Measurements from ENCODE around the gene CAND2. TPM values are rescaled to one million over a fixed set of nuclear protein-coding genes. Genes with fewer than 3 reads are reported as not detected.
"Not testable (repeated sequence)": the region's sequence is repeated elsewhere in the genome, so short reads cannot be mapped to it uniquely, and the experiment has no call there.

Gene CAND2
- total RNA-seq, 5 donors from 2014 or later (not counting 1 experiment from before 2014, with no cell fraction given) = 2.1 to 5.9 (median 3.2) TPM

GRCh38 chr3:12774619-12775018, 21.9 kb upstream of the CAND2 start:
- Mint-ChIP-seq H3K36me3 (no peaks in the 10 kb centered on the region), H3K9me3 (no peaks in the 10 kb centered on the region), H3K27ac (no peak overlapping the region), H3K4me1 (peaks cover 4 to 8% (median 7%) of the 10 kb centered on the region in 3 donors), H3K27me3 (peaks cover 4 to 15% of the 10 kb centered on the region in 2 donors), H3K4me3 (no peak overlapping the region)
- Histone ChIP-seq H3K27ac (ENCODE audit: low read length) (no peak overlapping the region), H3K9me3 (no peaks in the 10 kb centered on the region), H3K4me1 (ENCODE audit: control insufficient read depth in 1 of 2, extremely low read depth in 1 of 2, insufficient read depth in 2 of 2, low read length in 2 of 2) (no peaks in the 10 kb centered on the region), H3K36me3 (ENCODE audit: control insufficient read depth in 2 of 2, extremely low read depth in 1 of 2, insufficient read depth in 1 of 2, low read length in 1 of 2) (no peaks in the 10 kb centered on the region), H3K4me3 (ENCODE audit: control insufficient read depth in 1 of 2, extremely low read depth in 1 of 2, low read length in 1 of 2) (no peak overlapping the region), H3K27me3 (replicated peaks in 1 of 2; ENCODE audit: control insufficient read depth in 2 of 2, extremely low read depth in 1 of 2, insufficient read depth in 2 of 2, low read length in 1 of 2) (peaks cover 0 to 21% of the 10 kb centered on the region in 2 experiments)
- ATAC-seq (replicated peaks in 1 of 4) (no peak), DNase-seq (no peak)
- ChIA-PET CTCF (interaction anchor here in 1 of 2 donors (0.7 kb wide), 1 partner anchor 104 kb away, joined by 3 read pairs; no protein-coding TSS in a partner anchor), POLR2A (no interaction called here)
- 41% methylated on average over 4 of the region's 4 CpGs for WGBS (ENCODE audit: insufficient coverage)

GRCh38 chr3:12775226-12775625, 21.3 kb upstream of the CAND2 start:
- POLR2A ChIA-PET = no interaction called here
- CTCF ChIA-PET = no interaction called here

GRCh38 chr3:12775970-12776369, 20.5 kb upstream of the CAND2 start:
- H3K9me3 ChIP-seq; H3K4me3 Mint-ChIP-seq; CTCF ChIA-PET; DNase-seq; H3K27ac ChIP-seq (ENCODE audit: low read length); H3K27ac Mint-ChIP-seq; H3K4me1 ChIP-seq (ENCODE audit: control insufficient read depth in 1 of 2, extremely low read depth in 1 of 2, insufficient read depth in 2 of 2, low read length in 2 of 2); ATAC-seq (replicated peaks in 1 of 4); H3K9me3 Mint-ChIP-seq; H3K36me3 Mint-ChIP-seq; H3K4me1 Mint-ChIP-seq; H3K36me3 ChIP-seq (ENCODE audit: control insufficient read depth in 2 of 2, extremely low read depth in 1 of 2, insufficient read depth in 1 of 2, low read length in 1 of 2); H3K4me3 ChIP-seq (ENCODE audit: control insufficient read depth in 1 of 2, extremely low read depth in 1 of 2, low read length in 1 of 2); POLR2A ChIA-PET: not testable (repeated sequence)
- WGBS (ENCODE audit: insufficient coverage) = no CpG with 5 or more reads among the region's 6 CpGs
- peaks cover 0 to 21% of the 10 kb centered on the region in 2 experiments for H3K27me3 ChIP-seq (replicated peaks in 1 of 2; ENCODE audit: control insufficient read depth in 2 of 2, extremely low read depth in 1 of 2, insufficient read depth in 2 of 2, low read length in 1 of 2)
- H3K27me3 Mint-ChIP-seq = peaks cover 4 to 20% of the 10 kb centered on the region in 2 donors

More at GRCh38 chr3:12775226-12775625, 21.3 kb upstream of the CAND2 start:
- Histone ChIP-seq H3K9me3 (no peaks in the 10 kb centered on the region), H3K36me3 (ENCODE audit: control insufficient read depth in 2 of 2, extremely low read depth in 1 of 2, insufficient read depth in 1 of 2, low read length in 1 of 2) (no peaks in the 10 kb centered on the region), H3K4me3 (ENCODE audit: control insufficient read depth in 1 of 2, extremely low read depth in 1 of 2, low read length in 1 of 2) (no peak overlapping the region), H3K27me3 (replicated peaks in 1 of 2; ENCODE audit: control insufficient read depth in 2 of 2, extremely low read depth in 1 of 2, insufficient read depth in 2 of 2, low read length in 1 of 2) (peaks cover 0 to 21% of the 10 kb centered on the region in 2 experiments), H3K27ac (ENCODE audit: low read length) (no peak overlapping the region), H3K4me1 (ENCODE audit: control insufficient read depth in 1 of 2, extremely low read depth in 1 of 2, insufficient read depth in 2 of 2, low read length in 2 of 2) (no peaks in the 10 kb centered on the region)
- no peak overlapping the region for H3K4me3 Mint-ChIP-seq
- H3K27ac Mint-ChIP-seq = no peak overlapping the region
- peaks cover 4 to 15% of the 10 kb centered on the region in 2 donors for H3K27me3 Mint-ChIP-seq
- ATAC-seq (replicated peaks in 1 of 4) = no peak
- WGBS (ENCODE audit: insufficient coverage) = no CpG with 5 or more reads among the region's 1 CpG
- H3K9me3 Mint-ChIP-seq = no peaks in the 10 kb centered on the region
- H3K36me3 Mint-ChIP-seq = no peaks in the 10 kb centered on the region
- DNase-seq = no peak
- H3K4me1 Mint-ChIP-seq = peaks cover 4 to 8% (median 7%) of the 10 kb centered on the region in 3 donors

GRCh38 chr3:12777171-12777570, 19.3 kb upstream of the CAND2 start:
- Histone ChIP-seq H3K27me3 (replicated peaks in 1 of 2; ENCODE audit: control insufficient read depth in 2 of 2, extremely low read depth in 1 of 2, insufficient read depth in 2 of 2, low read length in 1 of 2) (peaks cover 0 to 20% of the 10 kb centered on the region in 2 experiments), H3K4me3 (ENCODE audit: control insufficient read depth in 1 of 2, extremely low read depth in 1 of 2, low read length in 1 of 2) (no peak overlapping the region), H3K36me3 (ENCODE audit: control insufficient read depth in 2 of 2, extremely low read depth in 1 of 2, insufficient read depth in 1 of 2, low read length in 1 of 2) (no peaks in the 10 kb centered on the region), H3K4me1 (ENCODE audit: control insufficient read depth in 1 of 2, extremely low read depth in 1 of 2, insufficient read depth in 2 of 2, low read length in 2 of 2) (no peaks in the 10 kb centered on the region), H3K9me3 (no peaks in the 10 kb centered on the region), H3K27ac (ENCODE audit: low read length) (no peak overlapping the region)
- DNase-seq (no peak), ATAC-seq (replicated peaks in 1 of 4) (no peak)
- Mint-ChIP-seq H3K9me3 (no peaks in the 10 kb centered on the region), H3K27ac (no peak overlapping the region), H3K36me3 (no peaks in the 10 kb centered on the region), H3K4me1 (peaks cover 4 to 8% (median 7%) of the 10 kb centered on the region in 3 donors), H3K4me3 (no peak overlapping the region), H3K27me3 (peaks cover 6 to 25% of the 10 kb centered on the region in 2 donors)
- 50% methylated on average over 1 of the region's 4 CpGs for WGBS (ENCODE audit: insufficient coverage)
- POLR2A ChIA-PET = no interaction called here
- CTCF ChIA-PET = no interaction called here

- H3K27me3 ChIP-seq (replicated peaks in 1 of 2; ENCODE audit: control insufficient read depth in 2 of 2, extremely low read depth in 1 of 2, insufficient read depth in 2 of 2, low read length in 1 of 2) = peaks cover 0 to 12% of the 10 kb centered on the region in 2 experiments
- Mint-ChIP-seq H3K4me1 (no peaks in the 10 kb centered on the region), H3K4me3 (no peak overlapping the region), H3K9me3 (no peaks in the 10 kb centered on the region), H3K27me3 (peaks cover 12 to 36% of the 10 kb centered on the region in 2 donors), H3K36me3 (no peaks in the 10 kb centered on the region), H3K27ac (no peak overlapping the region)
- ATAC-seq (replicated peaks in 1 of 4) (no peak), DNase-seq (no peak)
- CTCF ChIA-PET = interaction anchor here in 1 of 2 donors (0.7 kb wide), 1 partner anchor 67 kb away, joined by 3 read pairs; no protein-coding TSS in a partner anchor
- no peaks in the 10 kb centered on the region for H3K4me1 ChIP-seq (ENCODE audit: control insufficient read depth in 1 of 2, extremely low read depth in 1 of 2, insufficient read depth in 2 of 2, low read length in 2 of 2)
- POLR2A ChIA-PET = no interaction called here
- H3K9me3 ChIP-seq = no peaks in the 10 kb centered on the region
- 93% methylated on average over 2 of the region's 4 CpGs for WGBS (ENCODE audit: insufficient coverage)
- no peaks in the 10 kb centered on the region for H3K36me3 ChIP-seq (ENCODE audit: control insufficient read depth in 2 of 2, extremely low read depth in 1 of 2, insufficient read depth in 1 of 2, low read length in 1 of 2)
- H3K4me3 ChIP-seq (ENCODE audit: control insufficient read depth in 1 of 2, extremely low read depth in 1 of 2, low read length in 1 of 2) = no peak overlapping the region
- H3K27ac ChIP-seq (ENCODE audit: low read length) = no peak overlapping the region
These were observed 15.7 kb upstream of the CAND2 start for GRCh38 chr3:12780751-12781150.

- H3K27ac Mint-ChIP-seq = no peak overlapping the region
- H3K4me1 Mint-ChIP-seq = no peaks in the 10 kb centered on the region
- DNase-seq = no peak
- H3K4me3 Mint-ChIP-seq = no peak overlapping the region
- peaks cover 0 to 12% of the 10 kb centered on the region in 2 experiments for H3K27me3 ChIP-seq (replicated peaks in 1 of 2; ENCODE audit: control insufficient read depth in 2 of 2, extremely low read depth in 1 of 2, insufficient read depth in 2 of 2, low read length in 1 of 2)
- no peak for ATAC-seq (replicated peaks in 1 of 4)
- no peaks in the 10 kb centered on the region for H3K36me3 ChIP-seq (ENCODE audit: control insufficient read depth in 2 of 2, extremely low read depth in 1 of 2, insufficient read depth in 1 of 2, low read length in 1 of 2)
- no peaks in the 10 kb centered on the region for H3K9me3 ChIP-seq
- H3K4me1 ChIP-seq (ENCODE audit: control insufficient read depth in 1 of 2, extremely low read depth in 1 of 2, insufficient read depth in 2 of 2, low read length in 2 of 2) = no peaks in the 10 kb centered on the region
- CTCF ChIA-PET = no interaction called here
- H3K4me3 ChIP-seq (ENCODE audit: control insufficient read depth in 1 of 2, extremely low read depth in 1 of 2, low read length in 1 of 2) = no peak overlapping the region
- H3K27ac ChIP-seq (ENCODE audit: low read length) = no peak overlapping the region
- peaks cover 17 to 33% of the 10 kb centered on the region in 2 donors for H3K27me3 Mint-ChIP-seq
- no peaks in the 10 kb centered on the region for H3K36me3 Mint-ChIP-seq
- WGBS (ENCODE audit: insufficient coverage) = 33% methylated on average over 1 of the region's 6 CpGs
- POLR2A ChIA-PET = no interaction called here
- no peaks in the 10 kb centered on the region for H3K9me3 Mint-ChIP-seq
These were observed 14.2 kb upstream of the CAND2 start for GRCh38 chr3:12782172-12782815.
